DMS53 treated with DMSO at 0.1 percent for 48 hours (cell line): ENCODE results near the gene RIPK4.
"Not testable (repeated sequence)": the region's sequence is repeated elsewhere in the genome, so short reads cannot be mapped to it uniquely, and the experiment has no call there.

ENCODE experiments used
- DNase-seq: peaks from one replicate; lab custom pipeline; 2025; ENCODE audit not compliant: unreplicated experiment; lab: John Stamatoyannopoulos, UW

RIPK4 gene

DNA sequence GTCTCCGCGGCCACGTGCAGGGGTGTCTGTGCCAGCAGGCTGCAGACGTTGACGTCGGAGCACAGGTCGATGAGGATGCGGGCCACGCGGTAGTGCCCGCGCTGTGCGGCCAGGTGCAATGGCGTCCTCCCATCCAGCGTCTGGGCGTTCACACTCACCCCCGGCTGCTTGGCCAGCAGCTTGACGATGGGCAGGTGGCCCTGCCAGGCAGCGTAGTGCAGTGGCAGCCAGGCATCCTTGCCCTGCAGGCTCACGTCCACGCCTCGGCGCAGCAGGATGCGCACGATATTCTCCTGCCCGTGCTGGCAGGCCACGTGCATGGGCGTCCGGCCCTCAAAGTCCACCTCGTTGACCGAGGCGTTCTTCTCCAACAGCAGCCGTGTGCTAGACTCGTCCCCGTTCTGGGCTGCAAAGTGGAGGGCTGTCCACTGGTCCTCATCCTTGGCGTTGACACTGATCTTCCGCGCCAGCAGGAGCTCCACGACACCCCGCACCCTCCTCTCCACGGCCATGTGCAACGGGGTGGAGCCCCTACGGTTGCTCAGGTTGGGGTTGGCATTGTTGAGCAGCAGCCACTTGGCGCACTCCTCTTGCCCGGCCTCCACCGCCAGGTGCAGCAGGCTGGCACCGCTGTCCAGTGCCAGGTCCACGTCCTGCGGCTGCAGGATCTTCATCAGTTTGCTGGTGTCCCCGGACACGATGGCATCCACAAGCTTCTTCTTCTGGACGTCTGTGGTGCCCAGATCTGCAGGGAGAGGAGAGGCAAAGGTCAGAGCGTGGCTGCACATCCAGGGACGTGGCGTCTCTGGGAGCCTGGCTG lies 25.4 kb downstream of the RIPK4 start:
- DNase-seq = no peak

DNA sequence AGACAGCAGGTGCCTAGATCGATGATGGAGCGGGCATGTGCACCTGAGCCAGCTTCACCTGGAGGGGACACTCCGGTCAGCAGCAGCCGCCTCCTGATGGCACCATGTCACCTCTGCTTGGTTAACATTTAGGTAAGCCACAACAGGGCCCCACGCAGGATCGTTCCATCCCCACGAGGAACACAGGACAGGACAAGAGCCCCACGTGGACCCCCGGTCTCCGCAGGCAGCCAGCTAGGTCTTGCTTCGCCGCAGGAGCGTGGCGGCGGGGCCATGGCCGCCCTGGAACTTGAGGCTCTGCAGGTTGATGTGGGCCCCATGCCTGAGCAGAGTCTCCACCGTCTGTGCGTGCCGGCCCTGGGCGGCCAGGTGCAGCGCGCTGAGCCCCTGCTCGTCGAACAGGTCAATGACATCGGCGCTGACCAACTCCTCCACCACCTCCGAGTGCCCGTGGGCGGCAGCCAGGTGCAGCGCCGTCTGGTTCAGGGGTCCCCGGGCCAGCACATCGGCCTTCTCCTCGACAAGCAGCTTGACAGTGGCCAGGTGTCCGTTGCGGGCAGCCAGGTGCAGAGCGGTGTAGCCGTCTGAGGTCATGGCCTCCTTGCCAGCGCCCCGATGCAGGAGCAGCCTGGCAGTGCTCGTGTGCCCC lies 26.1 kb downstream of the RIPK4 start:
- DNase-seq = no peak

DNA sequence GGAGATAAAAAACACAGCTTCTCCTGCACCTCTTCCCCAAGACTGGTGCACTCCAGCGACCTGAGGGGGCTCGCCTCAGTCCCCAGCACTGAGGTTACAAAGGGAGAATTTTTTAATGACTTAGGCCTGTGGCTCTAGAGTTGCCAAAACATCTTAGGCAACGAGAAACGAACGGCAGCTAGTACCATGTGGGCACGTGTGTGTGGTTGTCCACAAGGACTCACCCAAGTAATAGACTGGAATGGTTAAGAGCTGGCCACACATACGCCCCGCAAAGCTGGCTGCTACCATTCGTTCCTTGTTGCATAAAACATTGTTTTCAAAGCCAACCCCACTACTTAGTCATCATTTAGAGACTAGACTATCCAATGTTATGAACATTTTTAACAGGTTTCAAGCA lies 26.9 kb downstream of the RIPK4 start:
- DNase-seq = no peak

DNA sequence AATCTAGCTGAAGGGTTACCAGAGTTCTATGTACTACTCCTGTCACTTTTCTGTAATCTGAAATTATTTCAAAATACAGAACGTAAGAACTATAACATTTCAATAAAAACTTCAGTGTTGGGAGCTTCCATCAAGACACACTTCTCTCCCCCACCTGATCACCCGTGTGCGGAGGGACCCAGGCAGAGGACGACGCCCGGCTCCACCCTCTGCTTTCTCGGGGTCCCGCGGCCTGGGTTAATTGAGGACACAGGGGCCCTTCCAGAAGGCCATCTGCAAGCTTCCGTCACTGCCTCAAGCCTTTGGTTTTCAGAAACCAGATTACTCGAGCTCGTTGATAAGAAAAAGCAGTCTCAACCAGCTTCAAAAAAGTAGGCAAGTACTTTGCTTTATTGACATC lies 27.8 kb downstream of the RIPK4 start:
- no peak for DNase-seq

DNA sequence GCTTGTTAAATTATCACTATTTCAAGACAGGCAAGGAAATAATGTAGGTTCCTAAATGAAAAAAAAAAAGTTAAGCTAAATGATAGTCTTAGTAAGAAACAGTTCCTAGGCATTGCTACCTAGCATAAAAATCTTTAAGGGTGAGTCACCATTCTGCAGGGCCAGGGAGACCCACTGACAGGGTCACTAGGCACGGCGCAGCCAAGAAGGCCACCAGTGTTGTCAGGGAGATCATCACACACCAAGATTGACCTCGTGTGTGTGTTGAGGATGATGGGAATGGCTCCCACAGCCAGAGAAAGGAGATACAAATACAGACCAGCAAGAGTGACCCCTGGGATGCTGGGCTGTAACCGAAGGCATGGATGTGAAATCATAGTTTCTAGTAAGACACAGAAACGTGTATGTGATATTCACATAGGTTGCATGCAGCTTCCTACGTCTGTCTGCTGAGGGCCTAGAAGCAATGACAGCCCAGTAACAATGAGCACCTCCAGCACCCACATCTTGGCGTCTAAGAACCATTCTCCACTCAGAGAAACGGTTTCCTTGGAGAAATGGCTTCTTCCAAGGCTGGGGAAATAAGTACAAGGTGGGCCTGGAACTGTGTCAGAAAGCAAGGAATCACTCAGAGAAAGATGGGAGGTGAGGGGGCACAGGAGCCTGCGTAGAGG lies 29.1 kb downstream of the RIPK4 start:
- no peak for DNase-seq

DNA sequence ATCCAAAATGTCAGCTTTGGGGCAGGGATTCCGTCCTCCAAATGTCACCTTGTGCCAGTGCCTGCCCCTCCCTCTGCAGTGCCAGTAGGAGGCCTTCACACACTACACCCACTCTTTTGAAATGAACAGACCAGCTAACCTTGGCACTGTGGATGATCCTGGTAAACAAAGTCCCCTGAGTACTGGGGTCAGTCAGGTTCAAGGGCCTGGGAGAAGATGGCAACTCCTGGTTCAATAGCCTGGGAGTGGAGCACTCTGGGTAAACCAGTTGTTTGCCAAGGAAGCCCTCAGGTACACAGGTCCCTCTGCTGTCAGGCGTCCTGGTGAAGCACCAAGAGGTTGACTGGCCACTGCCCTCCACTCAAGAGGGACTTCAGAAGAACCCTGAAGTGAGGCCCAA lies 30.4 kb downstream of the RIPK4 start:
- no peak for DNase-seq

DNA sequence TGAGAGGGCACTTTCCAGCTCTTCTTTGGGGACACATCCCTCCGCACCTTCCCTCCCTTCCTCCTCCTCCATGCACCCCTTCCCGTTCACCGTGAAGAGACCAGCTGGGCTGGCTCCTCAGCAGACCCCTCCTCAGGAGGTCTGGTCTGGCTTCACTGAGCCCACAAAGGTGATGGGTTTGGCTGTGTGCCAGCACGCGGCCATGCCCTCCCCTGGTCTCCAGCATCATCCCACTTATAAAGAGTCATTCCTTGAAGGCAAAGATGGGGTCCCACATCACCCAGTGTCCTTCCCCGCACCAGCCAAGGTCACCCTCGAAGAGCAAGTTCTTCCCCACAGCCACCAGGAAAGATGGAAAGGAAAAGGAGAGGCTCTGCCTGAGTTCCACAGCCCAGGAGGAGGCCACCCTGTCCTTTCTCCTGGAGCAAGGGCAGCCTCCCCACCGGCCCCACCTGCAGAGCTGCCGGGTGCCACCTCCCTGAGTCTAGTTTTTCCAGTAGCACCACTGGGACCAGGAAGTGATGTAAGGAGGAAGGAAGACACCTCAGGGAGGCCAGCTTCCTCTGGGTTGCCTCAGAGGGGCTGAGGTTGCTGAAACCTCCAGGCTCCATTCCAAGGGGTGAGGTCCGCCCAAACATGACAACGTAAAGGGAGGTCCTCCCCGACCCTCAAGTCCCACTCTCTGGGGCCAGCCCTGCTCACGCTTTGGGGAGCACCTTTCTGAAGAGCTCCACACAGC lies 32.7 kb downstream of the RIPK4 start:
- DNase-seq = no peak

DNA sequence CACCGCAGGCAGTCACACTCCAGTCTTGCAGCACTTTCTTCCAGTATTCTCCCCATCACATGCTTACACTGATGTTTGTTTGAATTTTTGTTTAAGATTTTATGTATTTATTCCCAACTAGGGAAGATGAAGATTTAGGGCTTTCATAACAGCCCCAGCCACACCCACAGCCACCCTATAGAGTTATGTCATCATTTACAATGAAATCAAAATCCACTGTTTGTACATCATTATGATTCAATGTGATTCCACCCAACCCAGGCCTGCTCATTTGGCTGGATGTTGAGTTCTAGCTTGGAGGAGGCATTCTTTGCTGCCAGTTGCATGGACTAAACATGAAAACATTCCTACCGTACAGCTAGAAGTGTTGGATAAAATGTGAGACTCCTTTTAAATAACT lies 35.8 kb downstream of the RIPK4 start:
- no peak for DNase-seq

DNA sequence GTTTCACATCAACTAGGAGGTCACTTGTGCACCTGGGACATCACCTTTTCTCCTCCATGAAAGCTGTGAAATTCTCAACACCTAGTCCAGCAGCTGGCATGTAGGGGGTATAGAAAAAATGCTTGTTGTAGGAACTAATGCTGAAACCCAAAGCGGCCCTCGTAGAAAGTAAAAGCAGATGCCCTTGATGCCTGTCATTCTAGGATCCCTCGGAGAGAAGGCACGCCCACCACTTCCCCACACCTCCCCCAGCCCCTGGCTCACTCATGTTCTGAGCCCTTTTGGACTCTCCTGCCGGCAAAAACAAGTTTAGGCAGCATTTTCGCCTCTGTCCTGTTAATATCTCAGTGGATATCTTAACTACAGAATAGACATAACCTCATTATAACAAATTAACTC lies 36.5 kb downstream of the RIPK4 start:
- DNase-seq = no peak

DNA sequence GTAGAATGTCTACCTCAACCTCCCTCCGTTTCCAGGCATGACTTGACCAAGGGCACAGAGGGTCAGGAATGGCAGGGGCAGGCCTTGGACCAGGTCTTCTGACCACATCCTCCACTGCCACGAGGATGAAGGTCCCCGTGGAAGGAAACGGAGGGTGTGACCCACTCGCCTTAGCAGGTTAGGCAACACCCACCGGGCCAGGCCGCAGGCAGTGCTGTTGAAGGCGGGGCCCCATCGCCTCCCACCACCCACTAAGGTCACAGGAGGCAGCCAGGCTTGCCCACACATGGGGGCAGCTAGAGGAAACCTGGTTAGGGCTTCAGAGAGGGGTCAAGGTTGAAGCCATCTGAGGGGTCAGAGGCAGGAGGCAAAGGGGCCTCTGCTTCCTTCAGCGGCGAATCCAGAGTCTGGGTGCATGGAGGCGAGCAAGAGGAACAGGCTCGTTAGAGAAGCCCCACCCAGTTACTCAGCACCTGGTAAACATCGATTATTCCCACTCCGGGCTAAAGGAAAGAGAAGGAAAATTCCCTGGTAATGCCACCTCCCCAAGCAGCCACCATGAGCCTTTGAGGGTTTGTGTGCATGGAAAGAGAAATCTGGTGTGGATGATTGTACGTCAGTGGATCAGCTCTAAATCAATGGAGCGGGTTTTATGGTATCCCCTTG lies 37.0 kb downstream of the RIPK4 start:
- no peak for DNase-seq

DNA sequence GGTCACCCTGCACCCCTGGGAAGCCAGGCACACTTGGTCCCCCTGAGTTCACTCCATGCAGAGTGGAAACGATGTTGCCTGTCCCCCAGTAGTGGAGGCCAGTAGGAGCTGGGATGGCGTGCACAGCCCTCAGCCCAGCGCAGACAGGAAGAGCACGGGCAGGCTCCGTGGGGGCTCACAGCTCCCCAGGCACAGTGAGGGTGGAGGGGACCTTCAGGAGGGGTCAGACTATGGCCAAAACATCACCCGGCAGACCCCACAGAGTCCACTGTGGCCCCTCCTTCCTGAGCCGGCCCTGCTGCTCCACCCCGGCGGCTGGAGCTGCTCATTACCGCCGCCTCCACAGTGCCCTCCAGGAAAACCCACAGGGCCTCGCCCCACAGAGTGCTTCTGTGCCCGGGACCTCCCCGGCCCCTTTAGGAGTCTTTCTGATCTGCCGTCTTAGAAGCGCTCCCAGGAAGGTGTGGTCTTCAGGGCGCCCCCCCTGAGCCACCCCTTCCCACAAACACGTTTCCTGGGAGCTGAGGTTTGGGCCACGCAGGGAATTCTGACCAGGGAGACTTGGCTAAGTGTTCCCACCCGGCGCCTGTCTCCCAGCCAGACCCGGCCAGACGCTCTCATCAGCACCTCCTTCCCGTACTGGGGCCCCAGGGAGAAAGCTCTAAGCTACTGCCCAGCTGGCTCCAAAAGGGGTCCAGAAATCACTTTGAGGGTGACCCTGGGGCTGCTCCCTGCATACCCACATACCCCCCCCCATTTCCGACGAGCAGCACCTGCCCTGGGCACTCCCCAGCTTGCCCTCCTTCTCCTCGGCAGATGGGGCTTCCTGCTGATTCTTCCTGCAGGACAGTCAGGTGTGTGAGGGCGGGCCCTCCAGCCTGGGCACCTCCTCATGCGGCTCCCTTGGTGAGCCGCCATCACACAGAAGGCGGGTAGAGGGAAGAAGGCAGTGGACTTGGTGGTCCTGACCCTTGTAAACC lies 38.8 kb downstream of the RIPK4 start:
- DNase-seq = no peak

DNA sequence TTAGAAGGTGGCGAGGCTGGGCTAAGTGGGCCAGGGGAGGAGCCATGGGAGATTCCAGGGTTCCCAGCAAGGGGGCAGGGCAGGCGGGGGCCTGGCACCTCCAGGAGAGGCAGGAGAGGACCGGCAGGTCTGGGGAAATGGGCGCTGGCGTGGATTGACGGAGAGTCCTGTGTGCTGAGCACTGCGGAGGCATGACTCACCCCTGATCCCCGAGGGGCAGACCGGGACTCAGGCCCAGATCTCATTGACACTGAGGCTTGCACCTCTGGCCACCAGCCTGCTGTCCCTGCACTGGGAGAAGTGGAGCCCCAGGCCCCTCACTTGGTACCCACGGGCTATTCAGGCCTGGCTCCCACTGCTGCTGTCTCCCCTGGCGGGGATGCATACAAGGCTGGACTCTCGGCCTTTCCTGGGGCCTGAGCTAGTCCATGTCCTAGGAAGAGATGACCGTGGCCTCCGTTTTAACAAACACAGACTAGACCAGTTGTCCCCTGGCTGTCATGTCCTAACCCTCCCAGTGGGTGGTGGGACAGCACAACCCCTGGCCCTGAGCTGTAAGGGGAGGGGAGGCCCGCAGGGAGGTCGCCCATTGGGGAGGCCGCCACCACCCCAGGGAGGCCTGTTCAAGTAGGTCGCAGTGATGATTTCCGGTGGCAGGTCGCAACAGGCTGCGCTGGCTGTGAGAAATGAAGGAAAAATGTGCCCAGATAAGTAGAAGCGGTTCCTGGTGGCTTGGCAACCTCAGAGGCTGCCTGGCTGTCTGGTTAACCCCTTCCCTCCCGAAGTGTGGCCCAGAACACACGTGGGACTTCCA lies 39.7 kb downstream of the RIPK4 start:
- no peak for DNase-seq

DNA sequence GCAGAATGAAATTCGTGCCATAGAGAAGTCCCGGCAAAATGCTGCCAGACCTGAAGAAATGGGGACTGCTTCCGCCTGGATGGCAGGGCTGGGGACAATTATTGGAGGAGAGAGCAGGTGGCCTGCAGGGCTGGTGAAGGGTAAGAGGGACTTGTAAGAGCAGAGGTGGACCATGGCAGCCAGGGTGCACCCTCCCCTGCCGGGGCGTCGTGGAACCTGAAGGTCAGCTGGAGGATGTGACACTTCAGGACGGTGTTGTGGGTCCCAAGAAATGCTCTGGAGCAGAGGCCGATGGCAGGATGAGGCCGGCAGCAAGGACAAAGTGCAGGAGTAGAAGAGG lies 40.3 kb downstream of the RIPK4 start:
- no peak for DNase-seq

DNA sequence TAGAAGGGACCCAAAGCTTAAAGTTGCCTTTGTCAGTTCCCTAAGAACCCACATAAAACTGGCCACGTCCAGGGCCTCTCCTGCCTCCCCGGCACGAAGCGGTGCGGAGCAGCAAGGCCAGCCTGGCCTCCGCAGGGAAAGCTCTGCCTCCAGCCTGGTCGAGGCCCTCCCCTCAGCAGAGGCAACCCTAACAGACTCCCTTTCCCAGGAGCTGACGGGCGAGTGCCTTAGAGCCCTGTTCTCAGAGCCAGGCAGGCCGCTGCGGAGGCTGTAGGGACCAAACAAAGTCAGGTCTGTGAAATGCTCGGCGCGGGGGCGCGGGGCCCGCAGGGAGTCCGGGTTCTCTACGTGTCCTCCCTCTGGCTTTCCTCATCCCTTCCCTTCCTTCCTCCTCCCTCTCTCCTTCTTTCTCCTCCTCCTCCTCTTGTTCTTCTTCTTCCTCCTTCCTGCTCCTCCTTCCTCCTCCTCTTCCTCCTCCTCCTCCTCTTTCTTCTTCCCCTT lies 40.7 kb downstream of the RIPK4 start:
- DNase-seq = no peak

DNA sequence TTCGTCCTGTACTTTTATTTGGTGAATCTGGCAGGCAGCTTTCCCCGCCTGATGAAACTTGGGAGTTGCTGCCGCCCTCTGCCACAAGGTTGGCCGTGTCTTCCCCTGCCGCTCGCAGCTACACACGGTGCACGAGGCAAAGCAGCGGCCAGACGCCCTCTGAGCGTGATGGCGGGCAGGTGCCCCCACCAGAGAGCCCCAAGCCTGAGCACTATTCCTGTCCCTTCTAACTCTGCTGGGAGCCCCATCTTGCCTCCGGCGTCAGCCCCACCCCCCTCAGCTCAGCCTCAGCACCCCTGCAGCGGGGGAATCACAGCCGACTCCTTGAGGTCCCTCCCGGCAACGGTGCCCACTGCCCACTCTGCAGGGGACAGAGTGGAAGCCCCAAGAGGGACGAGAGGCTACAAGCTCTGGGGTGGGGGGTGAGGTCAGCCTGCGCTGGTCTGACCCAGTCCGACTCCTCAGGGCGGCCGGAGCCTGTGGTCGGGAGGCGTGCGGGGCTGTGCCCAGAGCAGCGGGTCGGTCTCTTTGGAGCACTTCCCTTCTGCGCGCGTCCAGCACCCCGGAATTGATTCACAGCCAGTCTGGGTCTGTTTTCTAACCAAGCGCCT lies 41.3 kb downstream of the RIPK4 start:
- DNase-seq = no peak

DNA sequence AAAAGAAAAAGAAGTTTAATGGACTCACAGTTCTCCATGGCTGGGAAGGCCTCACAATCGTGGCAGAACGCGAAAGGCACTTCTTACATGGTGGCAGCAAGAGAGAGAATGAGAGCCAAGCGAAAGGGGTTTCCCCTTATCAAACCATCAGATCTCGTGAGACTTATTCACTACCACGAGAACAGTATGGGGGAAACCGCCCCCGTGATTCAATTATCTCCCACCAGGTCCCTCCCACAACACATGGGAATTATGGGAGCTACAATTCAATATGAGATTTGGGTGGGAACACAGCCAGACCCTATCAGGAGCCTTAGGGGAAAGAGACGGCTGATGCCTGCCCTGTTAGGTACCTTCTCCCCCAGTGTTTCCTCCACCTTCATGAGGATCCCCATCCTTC lies 43.0 kb downstream of the RIPK4 start:
- DNase-seq = not testable (repeated sequence)

DNA sequence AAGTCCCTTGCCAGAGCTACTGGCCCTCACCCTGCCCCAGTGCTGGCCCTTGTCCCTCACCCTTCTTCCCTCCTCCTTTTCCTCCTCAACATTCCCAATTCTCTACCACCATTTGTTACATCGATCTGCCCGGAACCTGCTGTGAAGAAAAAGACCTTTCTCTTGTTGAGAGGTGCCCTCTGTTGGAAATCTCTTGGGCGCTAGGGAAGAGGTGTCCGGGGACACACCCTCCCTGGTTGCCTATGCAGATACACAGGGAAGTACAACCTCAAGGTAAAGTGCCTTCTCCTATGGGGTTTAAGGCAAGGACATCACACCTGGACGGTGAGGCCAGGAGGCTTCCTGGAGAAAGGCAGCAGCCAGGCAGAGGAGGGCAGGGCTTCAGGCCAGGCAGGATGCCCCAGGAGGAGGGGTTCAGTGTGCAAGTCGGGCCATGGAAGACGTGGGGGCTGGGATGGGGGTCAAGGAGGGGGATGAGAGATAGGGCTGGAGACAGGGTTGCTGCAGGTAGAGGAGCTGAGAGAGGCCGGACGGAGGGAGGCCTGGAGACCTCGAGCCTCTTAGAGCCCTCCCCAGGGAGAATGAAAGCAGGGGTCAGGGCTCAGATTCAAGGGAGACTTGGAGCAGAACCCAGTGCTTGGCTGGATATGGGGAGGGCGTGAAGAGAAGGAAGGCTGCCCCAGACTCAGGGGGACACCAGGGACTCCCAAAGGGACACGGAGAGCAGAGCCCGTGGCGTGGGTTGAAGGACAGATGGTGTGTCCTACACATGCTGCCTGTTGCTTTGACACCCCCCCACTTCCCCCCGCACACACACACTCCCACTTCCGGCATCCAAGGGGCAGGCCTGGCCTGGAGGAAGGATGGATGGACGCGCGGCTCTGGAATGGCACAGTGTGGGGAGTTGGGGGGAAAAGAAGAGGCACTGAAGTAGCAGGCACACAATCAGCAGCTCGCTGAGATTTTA lies 44.5 kb downstream of the RIPK4 start:
- no peak for DNase-seq
